A549 (cell line): ENCODE data around the gene PPIE. TPM values are rescaled to one million over a fixed set of nuclear protein-coding genes. Genes with fewer than 3 reads are reported as not detected.
A peak's percentile ranks its signal among the peaks of the same experiment; 100 is the strongest.

Source experiments
- ATAC-seq, 2 experiments: fragments of 200-7000 bp in 1 of 2; fragments of >200 bp in 1 of 2; cut with Nextera tagmentation in 1 of 2; cut with Tn5 transposase in 1 of 2; 3 replicates each; pipeline versions ENCODE4 v1.8.0 to v1.9.1; 2018 to 2020; ENCODE audit warnings: mild to moderate bottlenecking in 1 of 2, moderate library complexity in 1 of 2
- CTCF ChIA-PET: fragments of 300-600 bp; sonication (Branson Sonifier 250); formaldehyde crosslinking; extraction: SDS; loops from one replicate; lab custom pipeline; 2021; ENCODE audit warnings: antibody characterized with exemption, inconsistent platforms; lab: Yijun Ruan, JAX
- POLR2A ChIA-PET: fragments of 350-600 bp; formaldehyde crosslinking; extraction: SDS; loops from one replicate; lab custom pipeline; 2021; ENCODE audit warnings: antibody characterized with exemption, inconsistent platforms; lab: Yijun Ruan, JAX
- DNase-seq, 2 experiments: peaks; one replicate each; pipeline versions ENCODE4 v3.0.0 to v3.0.0-alpha.2; 2011 to 2016; ENCODE audit warnings: low read depth in 1 of 2, low spot score in 1 of 2
- FAIRE-seq: peaks from 2 replicates; lab custom pipeline; 2011; peaks lifted over from hg19 to GRCh38; lab: Jason Lieb, UNC
- H3K27ac ChIP-seq, 2 experiments: fragments of >200 bp; sonication (Bioruptor Twin); formaldehyde crosslinking; 3 replicates each; pipeline ENCODE4 v1.5.1; 2016 to 2017
- H3K4me1 ChIP-seq: fragments of >200 bp; sonication (Bioruptor Twin); formaldehyde crosslinking; 3 replicates; pipeline ENCODE4 v1.6.1; 2016
- H3K4me2 ChIP-seq: fragments of >200 bp; sonication (Bioruptor Twin); formaldehyde crosslinking; 3 replicates; pipeline ENCODE4 v1.6.1; 2016
- H3K4me3 ChIP-seq: fragments of >200 bp; sonication (Bioruptor Twin); formaldehyde crosslinking; 3 replicates; pipeline ENCODE4 v1.5.1; 2016
- H3K9me3 ChIP-seq: fragments of >200 bp; sonication (Bioruptor Twin); formaldehyde crosslinking; 3 replicates; pipeline ENCODE4 v1.6.1; 2016
- ATOH8 ChIP-seq: fragments of 250-450 bp; sonication (Bioruptor Pico); IDR thresholded peaks from 2 replicates; pipeline ENCODE4 v1.5.0; 2020; ENCODE audit warnings: low read depth, mild to moderate bottlenecking, moderate library complexity
- BCL3 ChIP-seq: fragments of >200 bp; sonication (Bioruptor Twin); formaldehyde crosslinking; IDR thresholded peaks from 3 replicates; pipeline ENCODE4 v1.6.1; 2016
- BHLHE40 ChIP-seq: IDR thresholded peaks from 2 replicates; pipeline ENCODE4 v1.6.1; 2012; ENCODE audit warnings: low read depth, low read length, inconsistent platforms
- CBX2 ChIP-seq: fragments of 200-600 bp; sonication (generic); IDR thresholded peaks from 2 replicates; pipeline ENCODE4 v1.6.1; 2016; ENCODE audit warnings: low read depth, mild to moderate bottlenecking, borderline replicate concordance
- CBX8 ChIP-seq: fragments of 200-600 bp; sonication (generic); IDR thresholded peaks from 2 replicates; pipeline ENCODE4 v1.6.1; 2016
- CHD2 ChIP-seq: fragments of 150-350 bp; IDR thresholded peaks from 2 replicates; pipeline ENCODE4 v1.6.1; 2014; ENCODE audit warnings: low read length; ENCODE audit not compliant: partially characterized antibody
- EHMT2 ChIP-seq: fragments of 200-600 bp; sonication (generic); IDR thresholded peaks from 2 replicates; pipeline ENCODE4 v1.6.1; 2016; ENCODE audit warnings: antibody characterized with exemption, low read depth, mild to moderate bottlenecking, moderate library complexity
- FOSL2 ChIP-seq, 2 experiments: fragments of 450-650 bp in 1 of 2; fragments of >200 bp in 1 of 2; sonication (Bioruptor Twin) in 1 of 2; formaldehyde crosslinking; IDR thresholded peaks; 2 replicates each; pipeline versions ENCODE4 v1.5.0 to v1.6.1; 2016 to 2020; ENCODE audit warnings: mild to moderate bottlenecking in 1 of 2, moderate library complexity in 1 of 2
- HDAC2 ChIP-seq: fragments of 200-600 bp; sonication (generic); IDR thresholded peaks from 2 replicates; pipeline ENCODE4 v1.6.1; 2016
- HEYL ChIP-seq: fragments of 250-450 bp; sonication (Bioruptor Pico); IDR thresholded peaks from 2 replicates; pipeline ENCODE4 v1.8.0; 2021; ENCODE audit warnings: mild to moderate bottlenecking, moderate library complexity
- HMGXB4 ChIP-seq: fragments of 250-450 bp; sonication (Bioruptor Pico); IDR thresholded peaks from 2 replicates; pipeline ENCODE4 v1.5.0; 2021; ENCODE audit warnings: mild to moderate bottlenecking, moderate library complexity, borderline replicate concordance
- KDM1A ChIP-seq: fragments of 200-600 bp; sonication (generic); IDR thresholded peaks from 2 replicates; pipeline ENCODE4 v1.6.1; 2016; ENCODE audit warnings: low read depth, mild to moderate bottlenecking
- NFE2L2 ChIP-seq: fragments of 150-350 bp; conservative IDR thresholded peaks from 2 replicates; pipeline ENCODE4 v1.6.1; 2014; ENCODE audit warnings: low read length
- NPAS2 ChIP-seq: fragments of 250-450 bp; sonication (Bioruptor Pico); IDR thresholded peaks from 2 replicates; pipeline ENCODE4 v1.8.0; 2022; ENCODE audit warnings: mild to moderate bottlenecking, moderate library complexity, borderline replicate concordance
- PBX3 ChIP-seq: IDR thresholded peaks from 2 replicates; pipeline ENCODE4 v1.6.1; 2012
- PHF8 ChIP-seq: fragments of 200-600 bp; sonication (generic); IDR thresholded peaks from 2 replicates; pipeline ENCODE4 v1.6.1; 2016; ENCODE audit warnings: low read depth, mild to moderate bottlenecking, antibody characterized with exemption, moderate library complexity, borderline replicate concordance
- POLR2AphosphoS2 ChIP-seq: conservative IDR thresholded peaks from 2 replicates; pipeline ENCODE4 v1.6.1; 2012; ENCODE audit warnings: low read length, improper control_type of control experiment, inconsistent platforms
- RAD21 ChIP-seq, 2 experiments: fragments of >200 bp in 1 of 2; sonication (Bioruptor Twin) in 1 of 2; formaldehyde crosslinking in 1 of 2; IDR thresholded peaks in 1 of 2; conservative IDR thresholded peaks in 1 of 2; 2 replicates in 1 of 2; 3 replicates in 1 of 2; pipeline ENCODE4 v1.6.1; 2012 to 2018; ENCODE audit warnings: inconsistent platforms in 1 of 2
- RNF2 ChIP-seq: fragments of 200-600 bp; sonication (generic); IDR thresholded peaks from 2 replicates; pipeline ENCODE4 v1.6.1; 2016; ENCODE audit warnings: low read depth, mild to moderate bottlenecking, antibody characterized with exemption, moderate library complexity, borderline replicate concordance
- SMC3 ChIP-seq: fragments of >200 bp; sonication (Bioruptor Twin); formaldehyde crosslinking; IDR thresholded peaks from 3 replicates; pipeline ENCODE4 v1.6.1; 2018; ENCODE audit warnings: inconsistent platforms
- SREBF2 ChIP-seq: fragments of 450-650 bp; IDR thresholded peaks from 2 replicates; pipeline ENCODE4 v1.6.1; 2014; ENCODE audit warnings: mild to moderate bottlenecking, moderate library complexity
- TP53 ChIP-seq: fragments of 250-450 bp; sonication (Bioruptor Pico); IDR thresholded peaks from 2 replicates; pipeline ENCODE4 v1.5.0; 2021; ENCODE audit warnings: mild to moderate bottlenecking, moderate library complexity
- ZC3H11A ChIP-seq: fragments of 450-650 bp; IDR thresholded peaks from 2 replicates; pipeline ENCODE4 v1.6.1; 2014; ENCODE audit warnings: antibody characterized with exemption, mild to moderate bottlenecking
- WGBS: methylation state at CpG from one replicate; pipeline ENCODE4 v1.1.6; 2017; ENCODE audit errors: missing lambda C conversion rate; 5-methylcytosine and 5-hydroxymethylcytosine counted together
- polyA plus RNA-seq, 4 experiments: library from polyadenylated mRNA; depleted of rRNA in 3 of 4; stranded (reverse); fragments of >200 nt; fragmentation: RNase III in 1 of 4; extraction: RNeasy Plus Mini Kit Qiagen cat#74134 plus additional on column Dnase treatment in 1 of 4; gene quantifications; 2 replicates in 3 of 4; 3 replicates in 1 of 4; pipeline ENCODE4 v1.2.3, GENCODE V29; 2011 to 2017

The PPIE gene
- polyA plus RNA-seq, 2 of the 4 experiments (the other 2 are of a cell fraction) = 46.6 to 75.6 TPM

GRCh38 chr1:39733161-39733560 is 5.5 kb upstream of the PPIE start (continued):
- TF ChIP-seq EHMT2 = no peak
- TF ChIP-seq, all 56 proteins: peak for 0

GRCh38 chr1:39735731-39736130 is 3.0 kb upstream of the PPIE start:
- peaks cover 12% of the 10 kb centered on the region; the same call in 2 of the 3 replicates for H3K4me1 ChIP-seq
- H3K4me2 ChIP-seq = no peak overlapping the region
- CTCF ChIA-PET = interaction anchor here (0.6 to 1.7 kb wide), 4 partner anchors 8 to 130 kb away, joined by 3 to 4 read pairs (median 4); no protein-coding TSS in a partner anchor
- DNase-seq (no peak), FAIRE-seq (no peak), ATAC-seq (no peak)
- WGBS = 18% methylated on average over 3 of the region's 3 CpGs
- POLR2A ChIA-PET = no interaction called here
- no peak for TF ChIP-seq SREBF2
- TF ChIP-seq RNF2 = no peak
- no peak for TF ChIP-seq HEYL
- no peak for TF ChIP-seq HDAC2
- no peak for TF ChIP-seq KDM1A
- no peak for TF ChIP-seq RAD21 (conservative IDR thresholded peaks at IDR 0.05 in 1 of 2, IDR thresholded peaks at IDR 0.05 in 1 of 2)
- no peak for TF ChIP-seq ZC3H11A
- H3K27ac ChIP-seq = no peak overlapping the region
- no peak overlapping the region for H3K4me3 ChIP-seq
- H3K9me3 ChIP-seq = no peaks in the 10 kb centered on the region

- TF ChIP-seq POLR2AphosphoS2 (no peak), TP53 (CRISPR knock-in tag) (no peak), BCL3 (no peak), CBX2 (no peak), RAD21 (conservative IDR thresholded peaks at IDR 0.05 in 1 of 2, IDR thresholded peaks at IDR 0.05 in 1 of 2) (no peak), CHD2 (no peak), SMC3 (no peak), PHF8 (no peak), HMGXB4 (no peak), NPAS2 (CRISPR knock-in tag) (no peak), SREBF2 (no peak), NFE2L2 (no peak), HDAC2 (no peak), ATOH8 (CRISPR knock-in tag) (no peak), CBX8 (no peak), KDM1A (no peak), BHLHE40 (no peak), ZC3H11A (no peak), FOSL2 (IDR thresholded peaks at IDR 0.05) (no peak), FOSL2 (CRISPR knock-in tag; IDR thresholded peaks at IDR 0.05) (no peak), PBX3 (no peak)
- no peak for FAIRE-seq
- no peak overlapping the region for H3K4me3 ChIP-seq
- no peak overlapping the region for H3K4me2 ChIP-seq
- CTCF ChIA-PET = interaction anchor here (1.1 kb wide), 1 partner anchor 129 kb away, joined by 3 read pairs; no protein-coding TSS in a partner anchor
- peak overlapping the region in 1 of 2 experiments; percentile 96; a peak in 1 of 6 replicates for H3K27ac ChIP-seq
- no peak for DNase-seq
- ATAC-seq = no peak
- POLR2A ChIA-PET = no interaction called here
- no peaks in the 10 kb centered on the region for H3K9me3 ChIP-seq
- 94% methylated on average over 9 of the region's 9 CpGs for WGBS
- peaks cover 12% of the 10 kb centered on the region; the same call in 2 of the 3 replicates for H3K4me1 ChIP-seq
Observed at GRCh38 chr1:39737546-39738169, 1.0 kb upstream of the PPIE start.
